HG02870 (cell line): ENCODE data around the gene FAP.

ENCODE experiments used
- ATAC-seq: cut with Tn5 transposase; IDR thresholded peaks from one replicate; pipeline ENCODE4 v1.9.1; 2021; ENCODE audit warnings: mild to moderate bottlenecking, moderate library complexity; ENCODE audit not compliant: unreplicated experiment

The FAP gene

GRCh38 chr2:162243294-162243693 lies at the start of gene FAP:
Gene FAP, minus strand, starts transcription at chr2:162243445. Its CDS starts 118 bp downstream, at chr2:162243327.
- ATAC-seq, result no peak

GRCh38 chr2:162291748-162292147 lies 48.5 kb upstream of the FAP start:
- no peak for ATAC-seq

GRCh38 chr2:162282765-162283425 lies 39.6 kb upstream of the FAP start:
- ATAC-seq, result no peak

GRCh38 chr2:162280654-162281053 lies 37.4 kb upstream of the FAP start:
- ATAC-seq, result no peak

- no peak for ATAC-seq
These were observed 34.1 kb upstream of the FAP start for GRCh38 chr2:162277381-162277780.

GRCh38 chr2:162267996-162268395 lies 24.8 kb upstream of the FAP start:
- ATAC-seq, result no peak

GRCh38 chr2:162267496-162267895 lies 24.3 kb upstream of the FAP start:
- no peak for ATAC-seq

GRCh38 chr2:162266460-162266760 lies 23.2 kb upstream of the FAP start:
- no peak for ATAC-seq

- no peak for ATAC-seq
These were observed 22.6 kb upstream of the FAP start for GRCh38 chr2:162265666-162266459.

GRCh38 chr2:162261032-162261945 lies 18.0 kb upstream of the FAP start:
- ATAC-seq, result peak; percentile 47

- ATAC-seq, result no peak
These were observed 15.4 kb upstream of the FAP start for GRCh38 chr2:162258686-162259085.

- ATAC-seq, result no peak
These were observed 14.9 kb upstream of the FAP start for GRCh38 chr2:162258169-162258568.

GRCh38 chr2:162257425-162257824 lies 14.2 kb upstream of the FAP start:
- no peak for ATAC-seq

- ATAC-seq, result no peak
These were observed 13.3 kb upstream of the FAP start for GRCh38 chr2:162256591-162256991.

GRCh38 chr2:162254236-162254871 lies 11.1 kb upstream of the FAP start:
- ATAC-seq, result no peak

GRCh38 chr2:162253435-162253834 lies 10.2 kb upstream of the FAP start:
- no peak for ATAC-seq

GRCh38 chr2:162252153-162252552 lies 8.9 kb upstream of the FAP start:
- no peak for ATAC-seq

GRCh38 chr2:162245781-162246180 lies 2.5 kb upstream of the FAP start:
- ATAC-seq, result no peak

GRCh38 chr2:162245061-162245460 lies 1.8 kb upstream of the FAP start:
- ATAC-seq, result no peak

- ATAC-seq, result no peak
These were observed 1.3 kb upstream of the FAP start for GRCh38 chr2:162244541-162245031.

GRCh38 chr2:162243715-162244114 lies 470 bp upstream of the FAP start:
- no peak for ATAC-seq
